ENCODE results near the gene HLCS. TPM values are rescaled to one million over a fixed set of nuclear protein-coding genes. Genes with fewer than 3 reads are reported as not detected.

HLCS gene
- total and polyA plus RNA-seq, 2 experiments from 2014 or later = 10.6 to 30.4 TPM

GRCh38 chr21:36902331-36902730 is 64.1 kb downstream of the HLCS start:
- Histone ChIP-seq H4K20me1 (ENCODE audit: insufficient read depth, poor library complexity, severe bottlenecking) (no peaks in the 10 kb centered on the region), H2AFZ (no peak overlapping the region), H3K4me3 (no peak overlapping the region)

GRCh38 chr21:36901575-36901974 is 64.9 kb downstream of the HLCS start:
- Histone ChIP-seq H2AFZ (no peak overlapping the region), H3K9me3 (ENCODE audit: low read depth) (no peaks in the 10 kb centered on the region), H3K79me2 (peaks cover 8% of the 10 kb centered on the region), H3K27me3 (no peaks in the 10 kb centered on the region), H3K4me1 (ENCODE audit: insufficient read depth) (no peaks in the 10 kb centered on the region), H3K9me2 (replicated peaks; ENCODE audit: insufficient read depth) (no peaks in the 10 kb centered on the region), H3K4me2 (no peak overlapping the region), H4K20me1 (ENCODE audit: insufficient read depth, poor library complexity, severe bottlenecking) (no peaks in the 10 kb centered on the region), H3K4me3 (no peak overlapping the region), H3K36me3 (replicated peaks; ENCODE audit: insufficient read depth, low read depth) (no peaks in the 10 kb centered on the region), H3K27ac (no peak overlapping the region)
- WGBS (ENCODE audit: low lambda C conversion rate, missing lambda C conversion rate) = 96% methylated on average over 6 of the region's 6 CpGs
- no peak for TF ChIP-seq EZH2 (IDR thresholded peaks at IDR 0.05; ENCODE audit: borderline replicate concordance)
- no peak for TF ChIP-seq EZH2phosphoT487 (IDR thresholded peaks at IDR 0.05; ENCODE audit: low read depth, severe bottlenecking, unreplicated experiment)
- TF ChIP-seq, protein P1, sequence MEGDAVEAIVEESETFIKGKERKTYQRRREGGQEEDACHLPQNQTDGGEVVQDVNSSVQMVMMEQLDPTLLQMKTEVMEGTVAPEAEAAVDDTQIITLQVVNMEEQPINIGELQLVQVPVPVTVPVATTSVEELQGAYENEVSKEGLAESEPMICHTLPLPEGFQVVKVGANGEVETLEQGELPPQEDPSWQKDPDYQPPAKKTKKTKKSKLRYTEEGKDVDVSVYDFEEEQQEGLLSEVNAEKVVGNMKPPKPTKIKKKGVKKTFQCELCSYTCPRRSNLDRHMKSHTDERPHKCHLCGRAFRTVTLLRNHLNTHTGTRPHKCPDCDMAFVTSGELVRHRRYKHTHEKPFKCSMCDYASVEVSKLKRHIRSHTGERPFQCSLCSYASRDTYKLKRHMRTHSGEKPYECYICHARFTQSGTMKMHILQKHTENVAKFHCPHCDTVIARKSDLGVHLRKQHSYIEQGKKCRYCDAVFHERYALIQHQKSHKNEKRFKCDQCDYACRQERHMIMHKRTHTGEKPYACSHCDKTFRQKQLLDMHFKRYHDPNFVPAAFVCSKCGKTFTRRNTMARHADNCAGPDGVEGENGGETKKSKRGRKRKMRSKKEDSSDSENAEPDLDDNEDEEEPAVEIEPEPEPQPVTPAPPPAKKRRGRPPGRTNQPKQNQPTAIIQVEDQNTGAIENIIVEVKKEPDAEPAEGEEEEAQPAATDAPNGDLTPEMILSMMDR (IDR thresholded peaks at IDR 0.05; ENCODE audit: poor library complexity) = no peak
- no peak for DNase-seq (ENCODE audit: low spot score)

More at GRCh38 chr21:36902331-36902730, 64.1 kb downstream of the HLCS start:
- H3K27ac ChIP-seq = no peak overlapping the region
- H3K4me1 ChIP-seq (ENCODE audit: insufficient read depth) = no peaks in the 10 kb centered on the region
- no peaks in the 10 kb centered on the region for H3K27me3 ChIP-seq
- WGBS (ENCODE audit: low lambda C conversion rate, missing lambda C conversion rate) = 95% methylated on average over 8 of the region's 8 CpGs
- H3K9me2 ChIP-seq (replicated peaks; ENCODE audit: insufficient read depth) = no peaks in the 10 kb centered on the region
- H3K36me3 ChIP-seq (replicated peaks; ENCODE audit: insufficient read depth, low read depth) = no peaks in the 10 kb centered on the region
- no peak for TF ChIP-seq EZH2phosphoT487 (IDR thresholded peaks at IDR 0.05; ENCODE audit: low read depth, severe bottlenecking, unreplicated experiment)
- DNase-seq (ENCODE audit: low spot score) = no peak
- no peaks in the 10 kb centered on the region for H3K9me3 ChIP-seq (ENCODE audit: low read depth)
- H3K79me2 ChIP-seq = peaks cover 12% of the 10 kb centered on the region
- no peak overlapping the region for H3K4me2 ChIP-seq

- no peak for TF ChIP-seq EZH2phosphoT487 (IDR thresholded peaks at IDR 0.05; ENCODE audit: low read depth, severe bottlenecking, unreplicated experiment)
- TF ChIP-seq EZH2 (IDR thresholded peaks at IDR 0.05; ENCODE audit: borderline replicate concordance) = no peak
- TF ChIP-seq, protein P1 (IDR thresholded peaks at IDR 0.05; ENCODE audit: poor library complexity) = no peak
Observed at GRCh38 chr21:36893581-36893980, 72.9 kb downstream of the HLCS start.

DNA sequence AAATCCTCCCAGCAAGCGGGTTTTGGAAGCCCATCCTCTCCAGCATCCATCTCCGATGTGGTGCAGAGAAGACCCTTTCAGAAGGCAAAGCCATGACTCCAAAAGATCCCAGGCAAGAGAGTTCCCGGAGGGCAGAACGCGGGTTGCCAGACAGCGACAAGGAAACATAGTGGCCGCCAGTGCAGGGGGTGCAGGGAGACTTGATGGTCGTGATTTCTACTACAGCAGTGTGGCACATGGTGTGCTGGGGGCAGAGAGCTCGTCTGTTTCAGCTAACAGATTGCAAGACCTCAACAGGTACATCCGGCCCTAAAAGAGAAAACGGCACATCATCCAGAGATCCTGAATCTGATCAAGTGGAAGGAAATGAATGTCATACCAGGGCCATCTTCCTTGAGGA is 74.3 kb downstream of the HLCS start:
- Histone ChIP-seq H3K79me2 (no peaks in the 10 kb centered on the region), H3K36me3 (replicated peaks; ENCODE audit: insufficient read depth, low read depth) (no peaks in the 10 kb centered on the region), H4K20me1 (ENCODE audit: insufficient read depth, poor library complexity, severe bottlenecking) (no peaks in the 10 kb centered on the region), H3K4me1 (ENCODE audit: insufficient read depth) (no peaks in the 10 kb centered on the region), H3K27ac (no peak overlapping the region), H3K4me3 (no peak overlapping the region), H3K27me3 (no peaks in the 10 kb centered on the region), H2AFZ (no peak overlapping the region), H3K4me2 (no peak overlapping the region), H3K9me3 (ENCODE audit: low read depth) (no peaks in the 10 kb centered on the region), H3K9me2 (replicated peaks; ENCODE audit: insufficient read depth) (no peaks in the 10 kb centered on the region)
- DNase-seq (ENCODE audit: low spot score) = no peak
- TF ChIP-seq, protein P1 (IDR thresholded peaks at IDR 0.05; ENCODE audit: poor library complexity) = no peak
- TF ChIP-seq EZH2phosphoT487 (IDR thresholded peaks at IDR 0.05; ENCODE audit: low read depth, severe bottlenecking, unreplicated experiment) = no peak
- no peak for TF ChIP-seq EZH2 (IDR thresholded peaks at IDR 0.05; ENCODE audit: borderline replicate concordance)
- WGBS (ENCODE audit: low lambda C conversion rate, missing lambda C conversion rate) = 90% methylated on average over 11 of the region's 11 CpGs

More at GRCh38 chr21:36893581-36893980, 72.9 kb downstream of the HLCS start:
- 94% methylated on average over 11 of the region's 11 CpGs for WGBS (ENCODE audit: low lambda C conversion rate, missing lambda C conversion rate)
- H3K79me2 ChIP-seq = no peaks in the 10 kb centered on the region
- no peaks in the 10 kb centered on the region for H3K27me3 ChIP-seq
- H3K4me3 ChIP-seq = no peak overlapping the region
- H4K20me1 ChIP-seq (ENCODE audit: insufficient read depth, poor library complexity, severe bottlenecking) = no peaks in the 10 kb centered on the region
- no peak overlapping the region for H3K4me2 ChIP-seq
- no peak overlapping the region for H2AFZ ChIP-seq
- no peaks in the 10 kb centered on the region for H3K36me3 ChIP-seq (replicated peaks; ENCODE audit: insufficient read depth, low read depth)
- H3K9me3 ChIP-seq (ENCODE audit: low read depth) = no peaks in the 10 kb centered on the region
- DNase-seq (ENCODE audit: low spot score) = no peak
- H3K4me1 ChIP-seq (ENCODE audit: insufficient read depth) = no peaks in the 10 kb centered on the region
- H3K27ac ChIP-seq = no peak overlapping the region
- H3K9me2 ChIP-seq (replicated peaks; ENCODE audit: insufficient read depth) = no peaks in the 10 kb centered on the region
